Activated T-helper 1 cell treated with anti-CD3 and anti-CD28 coated beads, Interleukin-2, amount 50 U/mL, for 16 hours (primary cell): Measurements from ENCODE around the gene METTL27.
"Not testable (repeated sequence)": the region's sequence is repeated elsewhere in the genome, so short reads cannot be mapped to it uniquely, and the experiment has no call there.

Experiments used
- DNase-seq, 2 donors: peaks; one replicate each; pipeline ENCODE4 v3.0.0-alpha.2; 2020; ENCODE audit warnings: low read depth in 1 of 2, low spot score in 1 of 2

METTL27 gene

DNA sequence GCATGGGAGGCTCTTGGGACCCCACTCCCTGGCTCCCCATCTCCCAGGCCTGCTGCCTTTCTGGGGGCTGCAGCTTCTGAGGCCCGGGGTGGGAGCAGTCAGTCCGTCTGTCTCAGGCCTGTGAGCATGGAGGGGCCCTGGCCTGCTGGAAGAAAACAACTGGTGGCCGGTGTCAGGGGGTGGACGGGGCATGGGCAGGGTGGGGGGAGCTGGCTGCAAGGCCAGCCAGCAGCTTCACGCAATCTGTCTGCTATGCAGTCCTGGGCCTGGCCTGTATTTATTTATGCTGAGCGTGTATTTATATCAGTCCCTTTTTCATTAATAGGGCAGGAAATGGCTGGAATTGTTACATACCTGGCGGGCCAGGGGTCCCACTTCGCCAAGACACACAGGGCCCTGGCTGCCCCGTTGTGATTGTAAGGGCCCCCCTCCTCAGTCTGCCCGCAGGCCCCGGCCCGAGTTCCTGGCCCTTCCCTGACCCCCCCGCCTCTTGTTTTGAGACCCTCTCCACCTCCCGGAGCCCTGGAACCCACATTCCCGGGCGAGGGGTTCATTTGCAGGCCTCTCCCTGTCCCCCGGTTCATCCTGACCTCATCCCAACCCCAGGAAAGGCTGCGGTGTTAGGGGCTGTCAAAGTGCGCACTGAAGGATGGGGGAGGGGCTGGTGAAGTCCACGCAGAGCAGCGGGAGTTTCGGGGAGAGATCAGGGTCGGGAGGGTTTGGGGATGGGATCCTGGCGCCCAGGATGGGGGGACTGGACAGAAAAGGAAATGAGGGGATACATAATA is 26.9 kb upstream of the METTL27 start:
- DNase-seq = no peak

- no peak for DNase-seq
Measured at GRCh38 chr7:73866446-73866767, 24.1 kb upstream of the METTL27 start.

GRCh38 chr7:73865738-73866445 is 23.6 kb upstream of the METTL27 start:
- no peak for DNase-seq

GRCh38 chr7:73864981-73865711 is 22.8 kb upstream of the METTL27 start:
- no peak for DNase-seq

- no peak for DNase-seq
Measured at GRCh38 chr7:73861305-73861704, 19.0 kb upstream of the METTL27 start.

DNA sequence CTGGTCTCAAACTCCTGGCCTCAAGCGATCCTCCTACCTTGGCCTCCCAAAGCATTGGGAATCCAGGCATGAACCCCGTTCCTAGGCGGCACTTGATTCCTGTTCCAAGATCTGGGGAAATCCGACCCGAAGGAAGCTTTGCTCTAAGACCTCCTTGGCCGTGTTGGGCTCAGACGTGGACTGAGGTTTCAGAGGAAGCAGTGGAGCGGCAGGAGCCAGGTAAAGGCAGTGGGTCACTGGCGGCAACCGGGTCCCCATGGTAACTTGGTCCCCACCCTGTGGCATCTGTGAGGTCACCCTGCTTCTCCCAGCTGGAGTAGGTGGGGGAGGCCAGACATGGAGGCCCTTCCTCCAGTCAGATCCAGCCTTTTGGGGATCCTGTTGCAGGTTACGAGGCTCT is 18.5 kb upstream of the METTL27 start, which contains the start of gene TMEM270:
Gene TMEM270, plus strand, starts transcription at position 301 of the 400 bp plus-strand sequence. Its CDS starts 36 bp downstream, at position 337.
- no peak for DNase-seq

- DNase-seq = no peak
Measured at GRCh38 chr7:73858807-73859206, 16.5 kb upstream of the METTL27 start.

- no peak for DNase-seq
Measured at GRCh38 chr7:73856941-73857340, 14.6 kb upstream of the METTL27 start.

- DNase-seq = no peak
Measured at GRCh38 chr7:73852500-73852899, 10.2 kb upstream of the METTL27 start.

DNA sequence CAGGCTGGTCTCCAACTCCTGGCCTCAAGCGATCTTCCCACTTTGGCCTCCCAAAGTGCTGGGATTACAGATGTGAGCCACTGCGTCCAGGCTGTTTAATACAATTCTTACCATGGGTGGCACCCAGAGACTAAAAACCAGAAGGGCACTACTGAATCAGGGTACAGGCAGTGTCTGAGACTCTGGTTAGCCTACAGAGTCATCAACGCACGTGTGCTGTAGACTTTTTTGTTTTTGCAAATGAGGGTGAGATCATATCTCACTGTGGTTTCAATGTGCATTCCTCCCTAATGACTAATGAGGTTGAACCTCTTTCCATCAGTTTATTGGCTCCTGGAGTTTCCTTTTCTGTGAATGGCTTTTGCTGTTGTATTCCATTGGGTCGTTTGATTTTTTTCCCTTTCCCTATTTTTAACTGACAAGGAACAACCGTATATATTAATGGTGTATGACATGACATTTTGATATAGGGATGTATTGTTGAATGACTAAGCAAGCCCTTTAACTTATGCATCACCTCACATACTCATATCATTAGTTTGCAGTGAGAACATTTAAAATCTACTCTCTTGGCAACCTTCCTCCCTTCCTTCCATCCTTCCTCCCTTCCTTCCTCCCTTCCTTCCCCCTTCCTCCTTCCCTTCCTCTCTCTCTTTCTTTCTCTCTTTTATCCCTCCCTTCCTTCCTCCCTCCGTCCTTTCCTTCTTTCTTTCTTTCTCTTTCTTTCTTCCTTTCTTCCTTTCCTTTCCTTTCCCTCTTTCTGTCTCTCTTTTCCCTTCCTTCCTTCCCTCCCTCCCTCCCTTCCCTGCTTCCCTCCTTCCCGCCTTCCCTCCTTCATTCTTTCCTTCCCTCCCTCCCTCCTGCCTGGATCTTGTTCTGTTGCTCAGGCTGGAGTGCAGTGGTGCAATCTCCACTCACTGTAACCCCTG is 9.4 kb upstream of the METTL27 start:
- DNase-seq = no peak

GRCh38 chr7:73850781-73851207 is 8.5 kb upstream of the METTL27 start:
- DNase-seq = no peak

DNA sequence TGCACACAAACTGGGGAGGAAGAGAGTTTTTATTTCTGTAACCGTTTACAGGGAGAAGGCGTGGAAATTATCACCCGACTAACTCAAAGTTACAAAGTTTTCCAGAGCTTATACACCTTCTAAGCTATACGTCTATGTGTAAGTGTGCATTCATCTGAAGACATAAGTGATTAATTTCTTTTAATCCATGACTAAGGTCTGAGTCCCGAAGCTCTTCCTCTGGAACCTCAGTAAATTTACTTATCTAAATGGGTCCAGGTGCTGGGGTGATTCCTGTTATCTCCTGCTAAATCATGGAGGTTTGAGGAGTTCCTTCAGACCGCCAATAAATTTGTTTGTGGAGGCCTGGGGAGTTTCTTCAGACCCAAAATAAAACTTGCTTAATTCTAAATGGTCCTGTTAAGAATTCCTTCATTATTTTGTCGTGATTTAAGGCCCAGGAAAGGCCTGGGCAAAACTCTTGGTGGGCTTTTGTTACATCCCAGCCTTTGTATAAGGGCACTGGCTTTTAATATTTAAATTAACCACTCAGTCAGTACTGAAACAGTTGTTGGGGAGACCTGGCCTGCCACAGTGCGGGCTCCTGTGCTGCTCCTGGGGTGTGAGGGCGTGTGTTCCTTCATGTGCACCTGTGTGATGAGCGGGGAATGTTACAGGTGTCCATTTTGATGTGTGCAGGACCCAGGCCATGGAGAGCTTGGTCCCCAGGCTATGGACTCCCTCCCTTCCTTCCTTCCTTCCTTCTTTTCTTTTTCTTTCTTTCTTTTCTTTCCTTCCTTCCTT is 5.8 kb upstream of the METTL27 start:
- DNase-seq = no peak

GRCh38 chr7:73845701-73846195 is 3.4 kb upstream of the METTL27 start:
- DNase-seq = not testable (repeated sequence)

- no peak for DNase-seq
Measured at GRCh38 chr7:73844848-73845460, 2.6 kb upstream of the METTL27 start.

GRCh38 chr7:73844131-73844547 is 1.8 kb upstream of the METTL27 start:
- DNase-seq = no peak

- no peak for DNase-seq
Measured at GRCh38 chr7:73841689-73842066, 638 bp downstream of the METTL27 start.

GRCh38 chr7:73840715-73841379 is 1.5 kb downstream of the METTL27 start:
- DNase-seq = no peak

DNA sequence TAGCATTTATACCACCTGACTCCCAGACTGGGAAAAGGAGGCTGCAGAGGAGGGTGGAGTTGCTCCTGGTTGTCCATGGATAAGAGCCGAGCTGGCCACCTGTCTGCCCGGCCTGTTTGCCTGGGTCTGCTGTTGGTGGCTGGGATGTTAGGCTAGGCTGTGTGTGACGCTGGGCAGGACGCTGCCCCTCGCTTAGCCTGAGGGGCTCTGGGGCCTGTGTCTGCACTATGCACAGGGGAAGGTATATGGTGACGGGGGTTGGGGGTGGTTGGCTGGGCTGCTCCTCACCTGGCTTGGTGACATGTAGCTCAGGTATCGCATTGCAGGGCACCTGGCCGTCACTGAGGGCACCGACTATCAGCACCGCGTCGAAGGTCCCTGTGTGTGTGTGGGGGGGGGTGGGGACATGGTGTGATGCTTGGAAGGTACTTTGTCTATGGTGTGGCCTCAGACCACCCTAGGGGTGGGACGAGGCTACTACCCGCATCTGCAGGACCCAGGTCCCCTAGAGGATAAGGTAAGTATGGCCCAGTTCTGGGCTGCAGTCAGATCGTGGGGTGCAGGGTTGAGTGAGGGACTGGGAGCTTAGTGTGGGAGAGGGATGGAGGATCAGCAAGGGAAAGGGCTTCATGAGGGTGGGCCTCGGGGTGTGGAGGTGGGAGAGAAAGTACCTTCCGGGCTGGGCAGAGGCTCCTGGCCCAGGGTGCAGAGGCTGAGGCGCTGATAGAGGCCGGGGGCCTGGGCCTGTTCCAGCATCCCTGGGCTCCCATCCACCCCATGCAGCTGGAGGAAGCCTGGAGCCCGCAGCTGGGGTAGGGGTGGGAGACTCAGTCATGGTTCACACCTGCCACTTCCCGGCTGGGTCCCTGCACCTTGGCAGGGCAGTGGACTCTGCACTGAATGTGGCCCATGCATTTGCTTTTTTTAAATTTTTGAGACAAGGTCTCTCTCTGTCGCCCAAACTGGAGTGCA is 2.3 kb downstream of the METTL27 start:
- no peak for DNase-seq
